ENCODE data around the gene MACROD1. TPM values are rescaled to one million over a fixed set of nuclear protein-coding genes. Genes with fewer than 3 reads are reported as not detected.

Gene MACROD1
- total RNA-seq, 1 donor from 2014 or later = 11.1 TPM

DNA sequence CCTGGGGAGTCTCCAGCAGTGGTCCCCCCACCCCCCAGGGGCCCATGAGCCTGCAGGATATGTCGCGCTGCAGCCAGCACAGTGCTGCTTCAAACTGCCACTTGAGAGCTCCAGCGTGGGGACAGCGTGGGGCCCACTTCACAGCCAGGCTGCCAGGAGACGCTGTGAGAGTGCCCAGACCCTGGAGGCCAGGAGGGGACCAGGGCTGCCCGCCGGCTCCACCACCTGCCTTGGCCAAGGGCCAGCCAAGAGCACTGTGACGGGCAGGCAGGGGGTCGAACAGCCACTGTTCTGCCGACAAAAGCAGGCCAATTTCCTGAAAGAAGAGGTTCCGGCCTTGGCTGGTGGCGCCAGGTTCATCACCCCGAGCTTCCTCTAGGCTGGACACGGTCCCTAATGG, 70.0 kb downstream of the MACROD1 start:
- intact Hi-C loops (cut with micrococcal nuclease) = no loop called here

- intact Hi-C loops (cut with micrococcal nuclease) = no loop called here
Observed at GRCh38 chr11:64095273-64095817, 70.6 kb downstream of the MACROD1 start.

GRCh38 chr11:64094463-64095260, 71.3 kb downstream of the MACROD1 start:
- intact Hi-C loops (cut with micrococcal nuclease) = no loop called here

DNA sequence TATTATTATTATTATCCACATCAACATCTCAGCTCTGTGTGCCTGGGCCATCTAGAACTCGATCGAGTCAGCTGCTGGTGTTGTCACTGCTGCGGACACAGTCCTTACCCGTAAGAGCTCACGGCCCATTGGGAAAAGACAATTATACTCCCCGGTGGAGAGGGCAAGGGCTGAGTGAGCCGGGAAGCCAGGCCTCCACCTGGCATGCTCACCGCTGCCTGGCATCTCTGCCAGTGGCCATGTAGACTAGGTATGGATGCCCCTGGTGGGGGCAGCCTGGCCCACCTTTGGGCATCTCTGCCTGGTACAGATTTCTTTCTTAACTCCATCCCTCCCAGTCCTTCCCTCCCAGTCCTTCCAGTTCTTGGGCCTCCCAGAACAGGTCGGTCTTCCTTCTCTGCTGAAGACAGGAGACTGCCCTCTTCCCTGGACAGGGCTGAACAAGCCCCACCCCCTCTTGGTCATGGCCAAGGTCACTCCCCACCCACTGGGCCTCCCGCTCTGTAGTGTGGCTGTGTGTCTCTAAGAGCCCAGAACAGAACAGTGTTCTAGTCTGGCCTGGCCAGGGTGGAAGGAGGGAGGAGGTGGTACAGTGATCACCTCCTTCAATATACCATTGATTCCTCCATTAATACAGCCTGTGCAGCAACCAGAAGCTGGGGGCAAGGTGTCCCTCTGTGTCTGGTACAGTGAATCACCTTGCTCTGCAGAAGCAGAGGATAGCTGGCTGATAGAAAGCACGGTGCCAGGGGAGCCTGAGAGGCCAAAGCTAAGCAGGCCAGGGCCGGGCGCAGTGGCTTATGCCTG, 72.5 kb downstream of the MACROD1 start:
- intact Hi-C loops (cut with micrococcal nuclease) = no loop called here

DNA sequence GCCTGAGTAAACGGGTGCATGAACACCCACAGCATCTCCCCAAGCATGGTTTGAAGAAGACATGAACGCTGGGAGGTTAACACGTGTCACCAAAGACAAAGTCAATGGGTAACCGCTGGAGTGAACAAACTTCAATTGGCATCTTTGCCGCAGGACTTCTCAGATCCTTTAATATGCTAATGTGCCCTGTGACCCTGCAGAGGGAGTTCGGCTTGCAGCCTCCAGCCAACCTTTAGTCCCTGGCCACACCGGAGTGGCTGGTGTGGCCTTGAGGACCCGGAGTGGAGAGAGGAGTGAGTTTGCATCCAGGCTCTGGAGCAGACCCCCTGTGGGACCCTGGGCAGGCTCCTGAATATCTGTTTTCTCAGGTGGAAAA, 73.2 kb downstream of the MACROD1 start:
- intact Hi-C loops (cut with micrococcal nuclease) = no loop called here

DNA sequence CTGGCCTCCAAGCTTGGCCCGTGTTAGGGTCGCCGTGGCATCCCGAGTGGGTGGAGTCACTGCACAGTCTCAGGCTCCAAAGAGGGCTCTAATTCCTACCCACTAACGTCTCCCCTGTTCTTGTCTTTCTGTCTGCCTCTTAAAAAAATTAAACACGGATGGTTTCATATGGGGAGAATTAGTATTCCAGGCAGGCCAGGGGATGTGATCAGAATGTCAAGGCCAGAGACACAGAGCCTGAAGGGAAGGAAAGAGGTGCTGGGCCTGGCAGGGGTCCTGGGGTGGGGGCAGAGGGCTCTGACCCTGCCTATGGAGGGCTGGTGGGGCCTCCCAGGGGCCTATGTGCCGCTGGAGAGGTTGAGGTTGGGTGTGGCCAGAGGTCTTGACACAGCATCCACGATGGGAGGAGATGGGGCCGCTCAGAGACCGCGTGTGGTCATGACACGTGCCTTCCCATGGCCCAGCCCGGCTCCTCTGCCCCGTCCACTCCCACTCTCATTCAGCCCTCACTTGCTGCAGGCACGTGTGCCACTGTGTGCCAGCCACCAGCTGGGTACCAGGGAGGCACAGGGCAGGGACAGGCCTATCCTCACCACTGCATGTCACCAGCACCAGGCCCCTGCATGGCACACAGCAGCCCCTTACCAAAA, 73.7 kb downstream of the MACROD1 start:
- intact Hi-C loops (cut with micrococcal nuclease) = no loop called here

GRCh38 chr11:64090806-64091516, 75.0 kb downstream of the MACROD1 start:
- intact Hi-C loops (cut with micrococcal nuclease) = no loop called here

DNA sequence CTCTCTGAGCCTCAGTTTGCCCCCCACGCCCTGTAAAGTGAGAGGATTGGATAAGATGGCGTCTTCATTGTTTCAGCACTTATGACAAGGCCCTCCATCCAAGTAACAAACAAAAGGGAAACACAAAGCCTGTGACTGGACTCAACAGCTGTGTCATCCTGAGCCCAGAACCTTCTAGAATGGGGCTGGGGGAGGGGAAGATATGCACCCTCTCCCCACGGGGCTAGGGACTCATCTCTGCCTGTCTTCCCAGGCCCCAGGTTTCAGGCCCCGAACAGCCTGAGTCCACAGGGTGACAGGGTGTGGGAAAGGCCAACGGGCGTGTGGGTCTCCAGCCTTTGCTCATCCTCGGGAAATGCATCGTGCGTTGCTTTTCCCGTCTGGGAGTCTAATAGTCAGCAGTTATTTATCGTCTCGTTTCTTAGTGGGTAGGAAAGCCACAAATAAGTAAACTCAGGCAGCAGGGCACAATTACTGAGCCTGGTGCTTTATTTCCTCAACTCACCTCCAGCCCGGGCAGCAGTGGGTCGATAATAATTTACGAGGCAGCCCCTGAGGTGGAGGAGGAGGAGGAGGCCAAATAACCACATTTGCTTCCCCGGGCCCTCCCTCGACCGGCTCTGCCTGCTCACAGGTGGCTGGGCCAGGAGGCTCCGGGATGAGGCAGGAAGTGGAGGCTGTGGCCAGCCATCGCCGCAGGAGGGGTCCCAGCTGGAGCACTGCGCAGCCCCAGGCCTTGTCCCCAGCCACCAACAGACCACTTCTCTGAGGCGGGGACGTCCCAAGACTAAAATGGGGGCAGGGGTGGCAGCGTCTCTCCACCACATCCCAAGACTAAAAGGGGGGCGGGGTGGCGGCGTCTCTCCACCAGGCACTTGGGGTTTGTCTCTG, 75.8 kb downstream of the MACROD1 start:
- intact Hi-C loops (cut with micrococcal nuclease) = no loop called here

DNA sequence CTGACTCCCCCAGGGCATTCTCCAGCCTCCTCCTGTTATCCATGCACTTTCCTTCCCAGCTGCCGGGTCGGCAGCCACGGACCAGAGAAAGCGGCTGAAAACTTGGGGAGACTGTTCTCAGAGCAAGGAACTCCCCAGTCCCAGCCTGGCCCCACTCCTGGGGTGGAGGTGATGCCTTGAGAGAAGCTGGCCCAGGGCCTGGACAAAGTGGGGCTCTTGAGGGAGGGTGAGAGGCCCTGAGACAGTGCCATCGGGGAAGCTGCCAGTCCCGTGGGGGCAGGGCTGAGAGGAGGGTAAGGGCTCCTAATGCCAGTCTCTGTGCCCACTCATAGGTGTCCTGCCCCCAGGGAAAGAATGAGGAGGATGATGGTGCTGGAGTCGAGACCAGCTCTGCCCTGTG, 76.4 kb downstream of the MACROD1 start:
- intact Hi-C loops (cut with micrococcal nuclease) = no loop called here

GRCh38 chr11:64089027-64089360, 76.9 kb downstream of the MACROD1 start:
- intact Hi-C loops (cut with micrococcal nuclease) = no loop called here

DNA sequence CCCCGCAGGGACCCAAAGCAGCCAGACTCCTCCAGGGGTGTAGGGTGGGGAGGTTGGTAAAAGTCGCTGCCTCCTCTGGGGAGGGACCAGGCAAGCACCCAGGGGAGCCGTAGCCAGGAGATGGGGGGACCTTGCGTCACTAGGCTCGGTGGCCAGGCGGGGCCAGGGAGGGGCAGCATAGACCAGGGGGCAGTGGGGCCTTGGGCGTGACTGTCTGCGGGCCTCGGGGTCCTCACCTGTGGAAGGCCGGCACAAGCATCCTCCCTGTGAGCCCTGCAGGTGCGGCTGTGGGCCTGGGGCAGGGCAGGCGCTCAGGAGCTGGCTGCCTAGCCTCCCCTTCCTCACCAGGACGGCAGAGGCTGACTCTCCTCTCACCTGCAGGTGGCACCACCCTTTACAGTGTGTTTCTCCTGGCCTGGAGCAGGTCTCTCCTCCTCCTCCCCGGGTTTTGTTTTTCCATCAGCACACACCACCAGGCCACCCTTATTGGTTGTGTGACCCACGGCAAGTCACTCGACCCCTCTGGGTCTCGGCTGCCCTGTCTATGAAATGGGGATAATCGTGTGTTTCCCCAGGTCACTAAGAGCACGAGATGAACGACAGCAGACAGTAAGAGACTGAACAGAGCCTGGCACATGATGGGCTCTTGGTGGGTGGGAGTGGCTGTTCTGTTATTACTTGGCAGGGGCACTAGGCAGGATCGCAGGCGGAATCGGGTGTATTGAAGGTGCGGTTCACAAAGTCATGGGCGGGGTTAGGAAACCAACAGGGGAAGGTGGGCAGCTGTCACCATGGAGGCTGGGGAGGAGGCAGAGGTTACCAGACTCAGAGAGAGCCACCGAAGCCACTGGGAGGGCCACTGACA, 77.5 kb downstream of the MACROD1 start:
- intact Hi-C loops (cut with micrococcal nuclease) = no loop called here

DNA sequence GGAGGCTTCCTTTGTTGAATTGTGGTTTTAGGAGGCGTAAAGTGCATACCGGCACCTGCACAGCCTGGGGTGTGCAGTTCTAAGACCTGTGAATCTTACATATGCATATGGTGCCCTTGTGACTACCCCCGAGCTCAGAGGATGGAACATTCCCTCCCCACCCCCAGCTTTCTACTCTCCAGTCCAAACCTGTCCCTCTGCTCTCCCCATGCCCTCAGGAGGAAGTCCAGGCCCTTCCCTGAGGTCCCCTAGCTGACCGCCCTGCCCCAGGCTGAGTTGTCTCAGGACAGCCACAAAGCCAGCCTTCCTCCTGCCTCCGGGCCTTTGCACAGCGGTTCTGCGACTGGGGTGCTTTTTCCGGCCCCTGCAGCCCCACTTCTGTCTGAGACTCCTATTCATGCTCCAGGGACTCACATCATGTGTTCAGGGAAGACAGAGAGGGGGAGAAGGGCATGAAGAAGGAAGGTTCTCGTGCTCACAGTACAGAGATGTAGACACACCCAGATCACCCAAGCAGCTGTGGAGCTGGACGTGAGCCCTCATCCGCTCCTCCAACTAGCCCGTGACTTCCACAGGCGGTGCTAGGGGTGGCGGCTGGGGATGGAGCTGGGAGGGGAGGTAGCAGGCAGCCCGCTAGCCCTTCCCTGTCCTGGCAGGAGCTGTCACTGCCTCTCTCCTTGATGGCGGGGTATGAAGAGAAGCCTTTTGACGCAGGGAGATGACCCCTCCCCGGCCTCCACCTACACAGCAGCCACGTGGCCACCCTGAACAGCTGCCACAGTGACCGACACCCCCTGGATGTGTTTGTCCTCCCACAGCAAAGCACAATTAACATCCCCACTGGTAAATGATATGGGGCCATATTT, 79.4 kb downstream of the MACROD1 start:
- intact Hi-C loops (cut with micrococcal nuclease) = no loop called here

DNA sequence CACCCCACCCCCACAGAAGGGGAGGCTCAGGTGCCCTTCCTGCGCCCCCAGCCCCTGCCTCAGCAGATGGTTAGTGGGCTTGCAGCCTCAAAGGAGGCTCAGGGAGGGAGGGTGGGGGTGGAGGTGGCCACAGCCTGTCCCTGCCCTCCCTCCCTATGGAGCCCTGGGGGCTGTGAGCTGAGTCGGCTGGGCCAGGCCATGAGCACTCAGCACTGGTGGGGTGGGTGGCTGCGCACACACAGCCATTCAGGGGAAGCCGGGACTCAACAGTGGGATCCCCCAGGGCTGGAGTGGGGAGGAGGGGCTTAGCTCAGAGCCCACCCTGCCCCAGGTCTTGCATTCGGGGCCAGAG, 80.0 kb downstream of the MACROD1 start:
- intact Hi-C loops (cut with micrococcal nuclease) = no loop called here

- intact Hi-C loops (cut with micrococcal nuclease) = no loop called here
Observed at GRCh38 chr11:64084951-64085710, 80.8 kb downstream of the MACROD1 start.

DNA sequence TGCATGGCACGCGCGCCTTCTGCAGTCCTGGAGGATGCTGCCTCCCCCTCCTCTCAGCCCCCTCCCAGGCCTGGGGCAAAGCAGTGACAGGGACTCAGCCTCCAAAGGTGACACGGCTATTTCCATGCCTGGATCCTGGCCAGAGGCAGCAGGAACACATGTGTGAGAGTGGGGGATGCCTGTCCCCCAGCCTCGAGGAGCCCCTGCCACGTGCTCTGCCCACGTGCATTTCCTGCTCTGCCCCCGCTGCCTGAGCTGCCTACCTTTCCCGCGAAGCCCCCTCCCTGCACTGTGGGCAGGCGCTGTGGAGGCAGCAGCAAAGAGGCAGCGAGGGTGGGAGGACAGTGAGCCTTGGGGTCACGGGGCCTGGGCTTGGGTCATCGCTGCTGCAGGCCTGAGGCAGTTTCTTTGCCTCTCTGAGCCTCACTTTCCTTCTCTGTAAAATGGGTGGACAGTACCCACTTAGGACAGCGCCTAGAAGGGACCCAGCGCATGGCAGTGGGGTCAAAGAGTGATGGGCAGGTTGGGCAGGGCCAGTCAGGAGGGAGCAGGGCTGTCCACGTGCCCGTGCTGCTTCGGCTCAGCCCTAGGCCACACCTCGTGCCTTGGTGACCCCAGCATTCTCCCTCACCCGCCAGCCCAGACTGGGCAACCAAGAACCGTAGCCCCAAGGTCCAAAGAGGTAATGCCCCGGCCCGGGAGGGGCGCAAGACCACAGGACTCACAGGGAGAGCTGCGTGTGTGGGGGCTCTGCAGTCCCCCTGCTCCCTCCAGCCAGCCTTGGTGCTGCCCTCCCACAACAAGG, 81.6 kb downstream of the MACROD1 start:
- intact Hi-C loops (cut with micrococcal nuclease) = no loop called here

DNA sequence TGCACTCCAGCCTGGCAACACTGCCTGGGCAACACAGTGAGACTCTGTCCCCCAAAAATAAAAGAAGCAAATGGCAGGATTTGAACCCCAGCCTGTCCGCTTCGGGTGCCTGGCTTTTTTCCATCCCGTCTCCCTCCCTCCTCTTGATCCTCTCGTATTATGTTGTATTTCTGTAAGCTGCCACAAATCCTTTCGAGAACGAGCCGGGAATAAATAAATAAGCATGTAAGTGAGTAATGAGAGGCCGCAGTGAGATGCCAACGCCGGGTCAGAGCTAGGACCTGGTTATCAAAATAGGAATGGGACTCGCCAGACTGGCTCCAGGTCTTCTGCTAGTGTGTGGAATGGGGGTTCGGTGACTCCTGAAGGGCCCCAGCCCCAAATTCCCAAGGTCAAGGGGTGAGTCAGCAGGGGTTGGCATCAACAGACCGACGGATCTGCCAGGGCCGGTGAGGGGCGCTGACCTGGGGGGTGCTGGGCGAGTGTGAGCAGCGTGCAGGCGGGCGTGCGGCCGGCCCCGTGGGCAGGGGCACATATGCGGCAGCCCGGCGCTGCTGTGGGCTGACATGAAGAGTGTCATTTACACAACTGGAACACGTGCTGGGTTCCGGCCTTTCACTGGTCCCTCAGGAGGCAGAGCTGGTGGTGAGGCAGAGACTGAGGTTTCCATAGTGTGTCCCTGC, 82.4 kb downstream of the MACROD1 start:
- intact Hi-C loops (cut with micrococcal nuclease) = no loop called here

Data from T-helper 2 cell treated with Interferon-gamma antibody and Interleukin-4, amounts not matched to agents 100 ng/mL and 5 ng/mL, for 36 hours (primary cell).